Prostate gland (tissue), 2 donors: ENCODE measurements around the gene B4GALNT3. TPM values are rescaled to one million over a fixed set of nuclear protein-coding genes. Genes with fewer than 3 reads are reported as not detected.

ENCODE experiments used
- DNase-seq: peaks from one replicate; pipeline ENCODE4 v3.0.0-alpha.2; 2019; ENCODE audit warnings: low spot score
- H3K27ac ChIP-seq, 2 donors: fragments of 200-600 bp; sonication (generic); 2 replicates each; pipeline ENCODE4 v1.5.1; 2017 to 2019
- H3K27me3 ChIP-seq: fragments of 200-600 bp; sonication (generic); replicated peaks from 2 replicates; pipeline ENCODE4 v1.5.1; 2019; ENCODE audit not compliant: insufficient read depth
- H3K36me3 ChIP-seq, 2 donors: fragments of 200-600 bp; sonication (generic); 1 replicate in 1 of 2; 2 replicates in 1 of 2; pipeline versions ENCODE4 v1.5.1 to v1.8.1; 2017 to 2019
- H3K4me1 ChIP-seq: fragments of 200-600 bp; sonication (generic); replicated peaks from 2 replicates; pipeline ENCODE4 v1.5.1; 2019
- H3K4me3 ChIP-seq, 2 donors: fragments of 200-600 bp; sonication (generic); 2 replicates each; pipeline ENCODE4 v1.5.1; 2017 to 2019
- H3K9me3 ChIP-seq: fragments of 200-600 bp; sonication (generic); 2 replicates; pipeline ENCODE4 v1.5.1; 2017
- CTCF ChIP-seq, 4 experiments: fragments of 200-600 bp in 2 of 4; fragments of 450-650 bp in 2 of 4; sonication (generic) in 2 of 4; IDR thresholded peaks; 1 replicate in 3 of 4; 2 replicates in 1 of 4; pipeline ENCODE4 v1.5.1; 2016 to 2019; ENCODE audit warnings: antibody characterized with exemption in 4 of 4, mild to moderate bottlenecking in 2 of 4, moderate library complexity in 2 of 4
- POLR2A ChIP-seq: fragments of 450-650 bp; IDR thresholded peaks from one replicate; pipeline ENCODE4 v1.6.1; 2016; ENCODE audit warnings: antibody characterized with exemption, mild to moderate bottlenecking
- POLR2AphosphoS5 ChIP-seq: sonication (generic); formaldehyde crosslinking; IDR thresholded peaks from one replicate; pipeline ENCODE4 v1.6.1; 2017; ENCODE audit warnings: antibody characterized with exemption
- WGBS: methylation state at CpG from one replicate; pipeline ENCODE4 v1.1.5; 2018; 5-methylcytosine and 5-hydroxymethylcytosine counted together
- intact Hi-C: fragments of 100-400 bp; cut with DNase I; formaldehyde crosslinking; loops from one replicate; pipeline ENCODE4 v1.14.2; 2022
- total RNA-seq, 2 donors: library from RNA; depleted of rRNA; stranded (reverse); fragments of >200 nt; gene quantifications; one replicate each; pipeline ENCODE4 v1.1.0, GENCODE V29; 2016

Gene B4GALNT3
- total RNA-seq, 2 donors from 2014 or later, result 7.1 to 16.3 TPM

- peak; percentile 24 for DNase-seq
- H3K9me3 ChIP-seq, result no peaks in the 10 kb centered on the region
- intact Hi-C loops, result no loop called here
Measured at GRCh38 chr12:460261-461230, 807 bp downstream of the B4GALNT3 start.

GRCh38 chr12:461425-461824 lies 1.7 kb downstream of the B4GALNT3 start:
- intact Hi-C loops, result no loop called here

More at GRCh38 chr12:460261-461230, 807 bp downstream of the B4GALNT3 start:
- H3K27me3 ChIP-seq, result no peaks in the 10 kb centered on the region
- TF ChIP-seq CTCF (IDR thresholded peaks at IDR 0.05) (no peak), POLR2AphosphoS5 (no peak), POLR2A (no peak)
- no peak overlapping the region for H3K27ac ChIP-seq
- no peaks in the 10 kb centered on the region for H3K4me1 ChIP-seq
- H3K4me3 ChIP-seq, result peak overlapping the region; percentile 44 to 62
- 8% methylated on average over 42 of the region's 109 CpGs for WGBS
- H3K36me3 ChIP-seq, result no peaks in the 10 kb centered on the region

DNA sequence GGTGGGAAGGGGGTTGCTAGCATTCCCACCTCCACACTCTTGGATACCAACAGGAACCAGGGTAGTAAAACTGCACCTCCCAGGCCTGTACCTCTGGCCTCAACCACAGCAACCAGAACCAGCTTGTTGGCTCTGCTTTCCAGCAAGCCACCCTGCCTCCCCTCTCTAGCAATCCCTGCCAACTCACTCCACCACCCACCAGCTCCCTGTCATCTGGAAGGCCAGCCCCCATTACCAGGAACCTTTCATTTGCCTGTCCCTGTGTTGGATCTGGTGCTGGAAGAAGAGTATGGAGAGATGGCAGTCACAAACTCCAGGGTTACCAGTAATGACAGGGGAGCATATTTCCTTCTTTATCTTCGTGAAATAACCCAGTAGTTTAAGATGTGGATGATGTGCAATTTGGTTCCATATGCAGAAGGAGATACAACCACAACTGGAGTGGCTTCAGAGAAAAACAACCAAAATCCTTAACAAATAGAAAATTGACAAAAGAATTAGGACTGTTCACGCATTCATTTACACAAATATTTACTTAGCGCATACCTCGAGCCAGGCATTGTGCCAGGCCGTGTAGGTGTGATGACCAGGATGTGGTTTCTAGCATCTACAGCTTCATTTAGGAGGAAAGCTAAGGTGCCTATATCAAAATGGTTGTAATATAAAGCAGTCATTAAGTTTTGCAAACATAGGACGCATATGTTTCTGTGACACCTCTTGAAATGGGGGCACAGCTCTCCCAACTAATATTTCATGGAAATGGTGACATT lies 3.4 kb downstream of the B4GALNT3 start:
- 55% methylated on average over 6 of the region's 6 CpGs for WGBS
- Histone ChIP-seq H3K36me3 (no peaks in the 10 kb centered on the region), H3K4me3 (no peak overlapping the region), H3K27ac (no peak overlapping the region), H3K9me3 (no peaks in the 10 kb centered on the region), H3K27me3 (no peaks in the 10 kb centered on the region), H3K4me1 (no peaks in the 10 kb centered on the region)
- intact Hi-C loops, result no loop called here
- peak; percentile 21 for DNase-seq
- no peak for TF ChIP-seq POLR2A
- TF ChIP-seq CTCF (IDR thresholded peaks at IDR 0.05), result no peak

More at GRCh38 chr12:461425-461824, 1.7 kb downstream of the B4GALNT3 start:
- Histone ChIP-seq H3K27me3 (no peaks in the 10 kb centered on the region), H3K9me3 (no peaks in the 10 kb centered on the region), H3K4me1 (no peaks in the 10 kb centered on the region), H3K4me3 (no peak overlapping the region), H3K27ac (no peak overlapping the region), H3K36me3 (no peaks in the 10 kb centered on the region)
- no peak for DNase-seq
- no peak for TF ChIP-seq POLR2A
- TF ChIP-seq CTCF (IDR thresholded peaks at IDR 0.05), result no peak
- TF ChIP-seq POLR2AphosphoS5, result no peak
- WGBS, result 55% methylated on average over 13 of the region's 13 CpGs

DNA sequence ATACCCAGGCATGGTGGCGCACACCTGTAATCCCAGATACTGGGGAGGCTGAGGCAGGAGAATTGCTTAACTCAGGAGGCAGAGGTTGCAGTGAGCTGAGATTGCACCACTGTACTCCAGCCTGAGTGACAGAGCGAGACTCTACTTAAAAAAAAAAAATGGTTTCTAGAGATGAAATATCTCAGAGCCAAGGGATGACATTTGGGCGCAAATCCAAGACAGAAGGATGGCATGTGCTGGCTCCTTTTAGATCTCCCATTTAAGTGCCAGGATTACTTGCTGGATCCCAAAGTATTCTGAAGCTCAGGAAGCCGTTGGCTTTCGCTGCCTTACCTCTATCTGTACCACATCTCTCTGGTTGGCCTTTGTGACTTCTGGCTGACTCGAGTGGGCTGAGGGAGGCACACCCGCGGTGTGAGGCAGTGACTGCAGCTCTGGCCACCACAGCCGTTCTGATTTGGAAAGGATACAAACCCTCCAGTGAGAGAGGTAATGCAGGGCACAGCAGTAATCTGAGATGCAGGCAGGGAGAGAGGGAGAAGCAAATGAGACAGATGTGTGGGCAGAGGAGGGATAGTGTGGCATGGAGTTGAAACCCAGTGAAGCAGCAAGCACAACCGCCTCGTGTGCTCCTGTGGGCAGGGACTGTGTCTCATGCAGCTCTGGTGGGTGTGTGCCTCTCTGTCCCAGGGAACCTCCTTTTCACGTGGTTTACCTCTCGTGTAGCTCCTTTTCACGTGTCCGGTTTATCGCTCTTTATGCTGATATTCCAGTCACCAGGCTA lies 4.9 kb downstream of the B4GALNT3 start:
- intact Hi-C loops, result no loop called here
- H3K27me3 ChIP-seq, result no peaks in the 10 kb centered on the region
- H3K9me3 ChIP-seq, result no peaks in the 10 kb centered on the region
- no peaks in the 10 kb centered on the region for H3K36me3 ChIP-seq
- 50% methylated on average over 16 of the region's 16 CpGs for WGBS
- H3K4me3 ChIP-seq, result no peak overlapping the region
- DNase-seq, result no peak
- no peaks in the 10 kb centered on the region for H3K4me1 ChIP-seq
- TF ChIP-seq POLR2AphosphoS5 (no peak), CTCF (IDR thresholded peaks at IDR 0.05) (no peak), POLR2A (no peak)
- H3K27ac ChIP-seq, result no peak overlapping the region
